ENCODE data around the gene ADGRD2. TPM values are rescaled to one million over a fixed set of nuclear protein-coding genes. Genes with fewer than 3 reads are reported as not detected.

The ADGRD2 gene
- total RNA-seq, 1 experiment from 2014 or later: not detected

DNA sequence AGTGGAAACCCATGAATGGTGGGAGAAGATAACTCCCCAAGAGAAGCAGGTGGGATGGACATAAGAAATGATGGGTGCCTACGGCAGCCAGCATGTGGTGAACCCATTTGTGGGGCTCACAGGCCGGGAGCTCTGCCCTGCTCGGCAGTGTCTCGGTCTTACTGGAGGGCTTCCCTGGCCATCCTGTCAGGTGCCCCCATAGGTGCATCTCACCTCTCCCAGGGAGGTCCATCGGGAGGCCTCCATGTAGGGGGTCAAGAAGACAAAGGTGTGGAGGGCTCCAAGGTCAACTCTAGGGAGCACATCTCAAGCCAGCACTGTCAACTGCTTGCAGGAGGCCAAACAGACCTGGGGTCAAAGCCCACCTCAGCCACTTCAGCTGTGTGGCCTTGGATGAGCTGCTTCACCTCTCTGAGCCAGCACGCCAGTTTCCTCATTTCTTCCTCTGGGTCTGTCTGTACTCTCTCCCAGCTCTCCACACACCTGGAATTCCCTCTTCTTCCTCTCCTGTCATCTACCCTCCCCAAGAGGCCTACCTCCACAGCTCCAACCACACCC, 10.5 kb upstream of the ADGRD2 start:
- no TSS peak for BruUV-seq (replicated peaks)
- H3K27ac ChIP-seq (ENCODE audit: low read depth, low read length, poor library complexity, severe bottlenecking): no peak overlapping the region
- H3K4me3 ChIP-seq (ENCODE audit: low read depth, low read length, poor library complexity, severe bottlenecking): no peak overlapping the region
- no peak for DNase-seq (ENCODE audit: low spot score)
- intact Hi-C loops (cut with micrococcal nuclease; ENCODE audit: unreplicated experiment): no loop called here
- H3K27me3 ChIP-seq (replicated peaks; ENCODE audit: insufficient read depth, low read depth, low read length, poor library complexity): no peaks in the 10 kb centered on the region
- ChIA-PET POLR2A (ENCODE audit: low non-redundant PET) (no interaction called here), CTCF (no interaction called here)
- no peaks in the 10 kb centered on the region for H3K4me1 ChIP-seq (ENCODE audit: insufficient read depth, low read length, poor library complexity, severe bottlenecking)
- no peak for TF ChIP-seq EZH2 (IDR thresholded peaks at IDR 0.05; ENCODE audit: borderline replicate concordance, low read depth, low read length, poor library complexity, severe bottlenecking)
- TF ChIP-seq, protein P1, sequence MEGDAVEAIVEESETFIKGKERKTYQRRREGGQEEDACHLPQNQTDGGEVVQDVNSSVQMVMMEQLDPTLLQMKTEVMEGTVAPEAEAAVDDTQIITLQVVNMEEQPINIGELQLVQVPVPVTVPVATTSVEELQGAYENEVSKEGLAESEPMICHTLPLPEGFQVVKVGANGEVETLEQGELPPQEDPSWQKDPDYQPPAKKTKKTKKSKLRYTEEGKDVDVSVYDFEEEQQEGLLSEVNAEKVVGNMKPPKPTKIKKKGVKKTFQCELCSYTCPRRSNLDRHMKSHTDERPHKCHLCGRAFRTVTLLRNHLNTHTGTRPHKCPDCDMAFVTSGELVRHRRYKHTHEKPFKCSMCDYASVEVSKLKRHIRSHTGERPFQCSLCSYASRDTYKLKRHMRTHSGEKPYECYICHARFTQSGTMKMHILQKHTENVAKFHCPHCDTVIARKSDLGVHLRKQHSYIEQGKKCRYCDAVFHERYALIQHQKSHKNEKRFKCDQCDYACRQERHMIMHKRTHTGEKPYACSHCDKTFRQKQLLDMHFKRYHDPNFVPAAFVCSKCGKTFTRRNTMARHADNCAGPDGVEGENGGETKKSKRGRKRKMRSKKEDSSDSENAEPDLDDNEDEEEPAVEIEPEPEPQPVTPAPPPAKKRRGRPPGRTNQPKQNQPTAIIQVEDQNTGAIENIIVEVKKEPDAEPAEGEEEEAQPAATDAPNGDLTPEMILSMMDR (conservative IDR thresholded peaks at IDR 0.05; ENCODE audit: low read depth, low read length): no peak
- H3K36me3 ChIP-seq (ENCODE audit: insufficient read depth, low read length, poor library complexity, severe bottlenecking): no peaks in the 10 kb centered on the region
- H3K9me3 ChIP-seq (ENCODE audit: low read depth, low read length, poor library complexity, severe bottlenecking): no peaks in the 10 kb centered on the region

DNA sequence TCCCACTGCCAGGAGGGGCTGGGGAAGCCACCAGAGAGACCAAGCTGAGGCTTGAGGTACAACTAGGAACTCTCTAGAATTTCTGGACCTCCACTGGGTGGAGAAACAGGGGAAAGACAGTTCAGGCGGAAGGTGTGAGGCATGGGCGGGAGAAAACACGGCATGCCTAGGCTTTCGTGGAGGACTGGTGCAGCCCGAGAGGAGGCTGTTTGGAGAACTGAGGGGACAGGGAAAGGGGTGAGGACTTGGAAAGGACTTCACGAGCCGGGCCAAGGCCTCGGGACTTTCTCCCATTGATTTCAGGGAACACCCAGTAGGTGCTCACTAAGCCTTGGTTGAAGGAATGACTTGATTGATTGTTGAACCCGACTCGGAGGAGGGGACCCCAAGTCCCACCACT, 9.5 kb upstream of the ADGRD2 start:
- no peaks in the 10 kb centered on the region for H3K36me3 ChIP-seq (ENCODE audit: insufficient read depth, low read length, poor library complexity, severe bottlenecking)
- TF ChIP-seq, protein P1 (conservative IDR thresholded peaks at IDR 0.05; ENCODE audit: low read depth, low read length): no peak
- TF ChIP-seq EZH2 (IDR thresholded peaks at IDR 0.05; ENCODE audit: borderline replicate concordance, low read depth, low read length, poor library complexity, severe bottlenecking): no peak
- ChIA-PET POLR2A (ENCODE audit: low non-redundant PET) (no interaction called here), CTCF (no interaction called here)
- H3K27ac ChIP-seq (ENCODE audit: low read depth, low read length, poor library complexity, severe bottlenecking): no peak overlapping the region
- no peaks in the 10 kb centered on the region for H3K4me1 ChIP-seq (ENCODE audit: insufficient read depth, low read length, poor library complexity, severe bottlenecking)
- no TSS peak for BruUV-seq (replicated peaks)
- H3K4me3 ChIP-seq (ENCODE audit: low read depth, low read length, poor library complexity, severe bottlenecking): no peak overlapping the region
- H3K9me3 ChIP-seq (ENCODE audit: low read depth, low read length, poor library complexity, severe bottlenecking): no peaks in the 10 kb centered on the region
- intact Hi-C loops (cut with micrococcal nuclease; ENCODE audit: unreplicated experiment): no loop called here
- DNase-seq (ENCODE audit: low spot score): no peak
- no peaks in the 10 kb centered on the region for H3K27me3 ChIP-seq (replicated peaks; ENCODE audit: insufficient read depth, low read depth, low read length, poor library complexity)

DNA sequence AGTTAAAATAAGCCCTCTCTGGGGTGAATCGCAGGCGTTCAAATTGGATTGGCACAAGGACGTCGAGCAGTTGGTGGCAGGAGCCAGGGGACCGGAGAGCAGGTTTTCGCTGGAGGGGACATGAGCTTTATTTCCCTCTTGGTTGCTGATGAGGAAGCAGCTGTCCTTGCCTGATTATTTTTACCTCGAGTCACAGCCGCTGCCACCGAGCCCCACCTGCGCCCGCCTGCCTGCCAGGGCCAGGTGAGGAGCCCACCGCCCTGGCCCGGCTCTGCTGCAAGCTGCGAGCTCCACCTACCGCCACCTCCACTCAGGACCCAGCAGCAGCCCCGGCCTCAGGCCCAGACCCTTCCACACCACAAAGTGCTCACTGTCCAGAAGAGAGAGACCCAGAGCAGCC, 9.0 kb upstream of the ADGRD2 start:
- H3K4me3 ChIP-seq (ENCODE audit: low read depth, low read length, poor library complexity, severe bottlenecking): no peak overlapping the region

More for the DNA sequence above, 9.0 kb upstream of the ADGRD2 start:
- no peaks in the 10 kb centered on the region for H3K27me3 ChIP-seq (replicated peaks; ENCODE audit: insufficient read depth, low read depth, low read length, poor library complexity)
- no peaks in the 10 kb centered on the region for H3K36me3 ChIP-seq (ENCODE audit: insufficient read depth, low read length, poor library complexity, severe bottlenecking)
- TF ChIP-seq EZH2 (IDR thresholded peaks at IDR 0.05; ENCODE audit: borderline replicate concordance, low read depth, low read length, poor library complexity, severe bottlenecking): no peak
- TF ChIP-seq, protein P1 (conservative IDR thresholded peaks at IDR 0.05; ENCODE audit: low read depth, low read length): no peak
- H3K4me1 ChIP-seq (ENCODE audit: insufficient read depth, low read length, poor library complexity, severe bottlenecking): no peaks in the 10 kb centered on the region
- no peaks in the 10 kb centered on the region for H3K9me3 ChIP-seq (ENCODE audit: low read depth, low read length, poor library complexity, severe bottlenecking)
- H3K27ac ChIP-seq (ENCODE audit: low read depth, low read length, poor library complexity, severe bottlenecking): no peak overlapping the region
- intact Hi-C loops (cut with micrococcal nuclease; ENCODE audit: unreplicated experiment): no loop called here
- POLR2A ChIA-PET (ENCODE audit: low non-redundant PET): no interaction called here
- BruUV-seq (replicated peaks): no TSS peak
- no peak for DNase-seq (ENCODE audit: low spot score)
- CTCF ChIA-PET: no interaction called here

All from A673 (cell line).